Vagina (tissue), 2 donors: ENCODE results near the gene TLN1. TPM values are rescaled to one million over a fixed set of nuclear protein-coding genes. Genes with fewer than 3 reads are reported as not detected.
A peak's percentile ranks its signal among the peaks of the same experiment; 100 is the strongest.

Source experiments
- DNase-seq, 2 donors: peaks; one replicate each; pipeline ENCODE4 v3.0.0-alpha.2; 2017; ENCODE audit errors: extremely low spot score in 2 of 2
- H3K27ac ChIP-seq: fragments of 200-600 bp; sonication (generic); one replicate; pipeline ENCODE4 v1.5.1; 2019
- H3K27me3 ChIP-seq: fragments of 200-600 bp; sonication (generic); one replicate; pipeline ENCODE4 v1.5.1; 2019
- H3K36me3 ChIP-seq, 2 donors: fragments of 200-600 bp; sonication (generic); one replicate each; pipeline ENCODE4 v1.5.1; 2017 to 2019
- H3K4me1 ChIP-seq: fragments of 200-600 bp; sonication (generic); one replicate; pipeline ENCODE4 v1.5.1; 2019
- H3K4me3 ChIP-seq, 2 donors: fragments of 200-600 bp; sonication (generic); 1 replicate in 1 of 2; 2 replicates in 1 of 2; pipeline ENCODE4 v1.5.1; 2016 to 2019
- H3K9me3 ChIP-seq: fragments of 200-600 bp; sonication (generic); one replicate; pipeline ENCODE4 v1.5.1; 2019
- CTCF ChIP-seq, 3 experiments: fragments of 450-650 bp in 2 of 3; fragments of 200-600 bp in 1 of 3; sonication (generic) in 1 of 3; IDR thresholded peaks; one replicate each; pipeline ENCODE4 v1.5.1; 2017 to 2019; ENCODE audit warnings: antibody characterized with exemption in 3 of 3, mild to moderate bottlenecking in 2 of 3, moderate library complexity in 2 of 3
- POLR2A ChIP-seq, 2 donors: fragments of 450-650 bp; IDR thresholded peaks; one replicate each; pipeline ENCODE4 v1.6.1; 2017; ENCODE audit warnings: antibody characterized with exemption in 2 of 2, mild to moderate bottlenecking in 2 of 2, moderate library complexity in 2 of 2
- POLR2AphosphoS5 ChIP-seq, 2 donors: sonication (generic); formaldehyde crosslinking; IDR thresholded peaks; one replicate each; pipeline ENCODE4 v1.9.0; 2017; ENCODE audit warnings: antibody characterized with exemption in 2 of 2, mild to moderate bottlenecking in 2 of 2, low read depth in 1 of 2; ENCODE audit not compliant: insufficient read depth in 1 of 2
- intact Hi-C: fragments of 100-400 bp; cut with DNase I; formaldehyde crosslinking; loops from one replicate; pipeline ENCODE4 v1.15.1; 2023
- total RNA-seq: library from RNA; depleted of rRNA; stranded (reverse); fragments of >200 nt; gene quantifications from one replicate; pipeline ENCODE4 v1.2.3, GENCODE V29; 2016

The TLN1 gene
- total RNA-seq, 1 donor from 2014 or later: 268 TPM

GRCh38 chr9:35728041-35728971 lies 3.7 kb downstream of the TLN1 start:
- Histone ChIP-seq H3K27ac (peak overlapping the region; percentile 89), H3K36me3 (peaks cover 0 to 26% of the 10 kb centered on the region in 2 donors), H3K27me3 (no peaks in the 10 kb centered on the region), H3K4me3 (peak overlapping the region; percentile 84 to 92), H3K9me3 (no peaks in the 10 kb centered on the region), H3K4me1 (peaks cover 63% of the 10 kb centered on the region)
- TF ChIP-seq POLR2A (IDR thresholded peaks at IDR 0.05) (peak in 1 of 2 donors; percentile 35), CTCF (IDR thresholded peaks at IDR 0.05) (no peak), POLR2AphosphoS5 (IDR thresholded peaks at IDR 0.05; ENCODE audit: insufficient read depth in 1 of 2, low read depth in 1 of 2) (peak in 1 of 2 donors; percentile 82)
- intact Hi-C loops: loop anchor here (1.0 to 5.0 kb wide), 3 partner anchors 36 to 82 kb away; partner anchors contain the start of genes CCDC107 and RMRP
- peak in 1 of 2 donors; percentile 93 for DNase-seq

- TF ChIP-seq POLR2AphosphoS5 (IDR thresholded peaks at IDR 0.05; ENCODE audit: insufficient read depth in 1 of 2, low read depth in 1 of 2): no peak
- peak overlapping the region; percentile 84 to 92 for H3K4me3 ChIP-seq
- intact Hi-C loops: loop anchor here (1.0 to 5.0 kb wide), 3 partner anchors 35 to 81 kb away; partner anchors contain the start of genes CCDC107 and RMRP
- H3K36me3 ChIP-seq: peaks cover 0 to 32% of the 10 kb centered on the region in 2 donors
- DNase-seq: no peak
- peaks cover 57% of the 10 kb centered on the region for H3K4me1 ChIP-seq
- H3K9me3 ChIP-seq: no peaks in the 10 kb centered on the region
- H3K27me3 ChIP-seq: no peaks in the 10 kb centered on the region
- H3K27ac ChIP-seq: peak overlapping the region; percentile 75
Measured at GRCh38 chr9:35727676-35728040, 4.3 kb downstream of the TLN1 start.

GRCh38 chr9:35726931-35727330 lies 5.1 kb downstream of the TLN1 start:
- peaks cover 57% of the 10 kb centered on the region for H3K4me1 ChIP-seq
- intact Hi-C loops: loop anchor here (5.0 kb wide), 1 partner anchor 35 kb away; no protein-coding TSS in a partner anchor
- DNase-seq: no peak

GRCh38 chr9:35725362-35725761 lies 6.6 kb downstream of the TLN1 start:
- TF ChIP-seq POLR2AphosphoS5 (IDR thresholded peaks at IDR 0.05; ENCODE audit: insufficient read depth in 1 of 2, low read depth in 1 of 2) (no peak), CTCF (IDR thresholded peaks at IDR 0.05) (no peak), POLR2A (IDR thresholded peaks at IDR 0.05) (no peak)
- no peak overlapping the region for H3K27ac ChIP-seq
- H3K4me3 ChIP-seq: no peak overlapping the region
- peaks cover 46% of the 10 kb centered on the region for H3K4me1 ChIP-seq
- H3K9me3 ChIP-seq: no peaks in the 10 kb centered on the region
- intact Hi-C loops: loop anchor here (5.0 kb wide), 1 partner anchor 33 kb away; no protein-coding TSS in a partner anchor
- H3K27me3 ChIP-seq: no peaks in the 10 kb centered on the region
- no peak for DNase-seq
- H3K36me3 ChIP-seq: peaks cover 8 to 55% of the 10 kb centered on the region in 2 donors

More at GRCh38 chr9:35726931-35727330, 5.1 kb downstream of the TLN1 start:
- no peaks in the 10 kb centered on the region for H3K27me3 ChIP-seq
- peaks cover 3 to 40% of the 10 kb centered on the region in 2 donors for H3K36me3 ChIP-seq
- no peak for TF ChIP-seq CTCF (IDR thresholded peaks at IDR 0.05)
- no peak for TF ChIP-seq POLR2AphosphoS5 (IDR thresholded peaks at IDR 0.05; ENCODE audit: insufficient read depth in 1 of 2, low read depth in 1 of 2)
- TF ChIP-seq POLR2A (IDR thresholded peaks at IDR 0.05): no peak
- H3K27ac ChIP-seq: peak overlapping the region; percentile 75
- peak overlapping the region; percentile 84 to 92 for H3K4me3 ChIP-seq
- no peaks in the 10 kb centered on the region for H3K9me3 ChIP-seq

- intact Hi-C loops: no loop called here
- TF ChIP-seq CTCF (IDR thresholded peaks at IDR 0.05): no peak
- TF ChIP-seq POLR2A (IDR thresholded peaks at IDR 0.05): no peak
- no peak for TF ChIP-seq POLR2AphosphoS5 (IDR thresholded peaks at IDR 0.05; ENCODE audit: insufficient read depth in 1 of 2, low read depth in 1 of 2)
- no peaks in the 10 kb centered on the region for H3K9me3 ChIP-seq
- H3K27me3 ChIP-seq: no peaks in the 10 kb centered on the region
- DNase-seq: no peak
- H3K4me1 ChIP-seq: peaks cover 32% of the 10 kb centered on the region
- peaks cover 8 to 70% of the 10 kb centered on the region in 2 donors for H3K36me3 ChIP-seq
- no peak overlapping the region for H3K27ac ChIP-seq
- H3K4me3 ChIP-seq: no peak overlapping the region
Measured at GRCh38 chr9:35723908-35724307, 8.1 kb downstream of the TLN1 start.
